PC-9 (cell line): ENCODE measurements around the gene PNPLA7.

Source experiments
- CTCF ChIP-seq: fragments of 200-600 bp; sonication (generic); conservative IDR thresholded peaks from 2 replicates; pipeline ENCODE4 v1.6.1; 2017; ENCODE audit warnings: mixed run types, antibody characterized with exemption, mild to moderate bottlenecking, moderate library complexity
- EZH2 ChIP-seq: fragments of 200-600 bp; sonication (generic); IDR thresholded peaks from 2 replicates; pipeline ENCODE4 v1.8.0; 2017; ENCODE audit warnings: antibody characterized with exemption, low read depth

DNA sequence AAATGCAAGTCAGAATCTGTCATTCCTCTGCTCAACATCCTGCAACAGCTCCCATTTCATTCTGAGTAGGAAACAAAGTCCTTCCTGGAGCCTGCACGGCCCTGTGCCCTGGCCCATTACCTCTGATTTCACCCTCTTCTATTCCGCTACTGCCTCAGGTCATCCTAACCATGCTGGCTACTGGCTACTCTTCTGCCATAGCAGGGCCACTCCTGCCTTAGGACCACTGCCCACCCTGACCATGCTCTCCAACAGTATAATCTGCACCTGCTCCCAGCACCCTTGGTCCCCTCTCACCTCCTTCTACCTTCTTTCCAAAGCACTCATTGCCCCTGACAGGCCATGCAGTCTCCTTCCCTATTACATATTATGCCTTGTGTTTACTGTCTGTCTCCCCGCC, 20.4 kb upstream of the PNPLA7 start:
- no peak for TF ChIP-seq CTCF
- no peak for TF ChIP-seq EZH2
